DND-41 (cell line): ENCODE data around the gene F11R.
"Not testable (repeated sequence)": the region's sequence is repeated elsewhere in the genome, so short reads cannot be mapped to it uniquely, and the experiment has no call there.

Experiments used
- ATAC-seq: fragments of 200-7000 bp; cut with Tn5 transposase; 3 replicates; pipeline ENCODE4 v1.9.1; 2021; ENCODE audit warnings: low read depth; ENCODE audit not compliant: insufficient read depth
- DNase-seq: peaks from one replicate; pipeline ENCODE4 v3.0.0-alpha.2; 2020
- H2AFZ ChIP-seq: 2 replicates; pipeline ENCODE4 v1.6.0; 2012; ENCODE audit warnings: low read depth, low read length
- H3K27ac ChIP-seq: 2 replicates; pipeline ENCODE4 v1.5.1; 2012; ENCODE audit warnings: low read length, inconsistent platforms
- H3K27me3 ChIP-seq: fragments of 200-600 bp; sonication (generic); 2 replicates; pipeline ENCODE4 v1.6.0; 2012; ENCODE audit warnings: low read length, mild to moderate bottlenecking, inconsistent platforms; ENCODE audit not compliant: insufficient read depth, poor library complexity
- H3K36me3 ChIP-seq: 2 replicates; pipeline ENCODE4 v1.5.1; 2012; ENCODE audit warnings: low read length, inconsistent platforms; ENCODE audit not compliant: insufficient read depth
- H3K4me1 ChIP-seq: 2 replicates; pipeline ENCODE4 v1.5.1; 2012; ENCODE audit warnings: mild to moderate bottlenecking, low read length; ENCODE audit not compliant: insufficient read depth
- H3K4me2 ChIP-seq: 2 replicates; pipeline ENCODE4 v1.6.0; 2012; ENCODE audit warnings: mild to moderate bottlenecking, moderate library complexity, low read length, inconsistent platforms; ENCODE audit not compliant: insufficient read depth
- H3K4me3 ChIP-seq, 2 experiments: fragments of 200-600 bp in 1 of 2; shearing (Covaris generic) in 1 of 2; 2 replicates each; pipeline ENCODE4 v1.5.1; 2012 to 2016; ENCODE audit warnings: inconsistent platforms in 2 of 2, low read length in 2 of 2, mild to moderate bottlenecking in 2 of 2, low read depth in 1 of 2, moderate library complexity in 1 of 2
- H3K79me2 ChIP-seq: 2 replicates; pipeline ENCODE4 v1.6.0; 2012; ENCODE audit warnings: low read length, inconsistent platforms; ENCODE audit not compliant: insufficient read depth
- H3K9ac ChIP-seq: 2 replicates; pipeline ENCODE4 v1.6.0; 2012; ENCODE audit warnings: low read depth, mild to moderate bottlenecking, inconsistent platforms, low read length, moderate library complexity
- H3K9me3 ChIP-seq: 2 replicates; pipeline ENCODE4 v1.5.1; 2012; ENCODE audit warnings: low read length, moderate library complexity, mild to moderate bottlenecking, inconsistent platforms; ENCODE audit not compliant: insufficient read depth, severe bottlenecking
- H4K20me1 ChIP-seq: 2 replicates; pipeline ENCODE4 v1.6.0; 2012; ENCODE audit warnings: low read length; ENCODE audit not compliant: insufficient read depth
- EZH2 ChIP-seq: IDR thresholded peaks from 3 replicates; pipeline ENCODE4 v1.6.1; 2012; ENCODE audit warnings: borderline replicate concordance, low read depth, mild to moderate bottlenecking, moderate library complexity, low read length, inconsistent platforms; ENCODE audit not compliant: severe bottlenecking
- TF ChIP-seq, protein P1 (sequence below): IDR thresholded peaks from 2 replicates; pipeline ENCODE4 v1.5.1; 2012; ENCODE audit warnings: borderline replicate concordance, low read length, moderate library complexity, mild to moderate bottlenecking; ENCODE audit not compliant: poor library complexity, severe bottlenecking; ENCODE audit errors: extremely low read depth

Gene F11R

DNA sequence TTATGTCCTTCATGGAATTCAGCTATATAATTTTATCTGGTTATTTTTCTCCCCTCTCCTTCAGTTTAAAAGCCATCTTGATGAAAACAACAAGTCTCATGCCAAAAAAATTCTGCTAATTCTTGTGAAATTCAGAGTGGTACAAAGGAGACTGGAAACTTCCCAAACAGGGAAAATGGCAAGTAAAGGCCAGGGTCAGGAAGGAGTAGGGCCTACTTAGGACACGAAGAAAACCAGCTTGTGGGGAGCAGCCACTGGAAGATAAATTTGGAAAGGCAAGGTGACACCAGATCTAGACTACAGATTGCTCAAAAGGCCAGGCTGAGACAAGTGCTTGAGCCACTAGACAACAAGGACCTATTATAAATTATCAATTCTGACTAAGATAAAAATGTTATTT lies 11.5 kb upstream of the F11R start:
- H3K4me2 ChIP-seq = no peak overlapping the region
- DNase-seq = no peak
- ATAC-seq = no peak
- no peak overlapping the region for H3K4me3 ChIP-seq
- no peaks in the 10 kb centered on the region for H3K36me3 ChIP-seq
- no peak for TF ChIP-seq EZH2
- TF ChIP-seq, protein P1, sequence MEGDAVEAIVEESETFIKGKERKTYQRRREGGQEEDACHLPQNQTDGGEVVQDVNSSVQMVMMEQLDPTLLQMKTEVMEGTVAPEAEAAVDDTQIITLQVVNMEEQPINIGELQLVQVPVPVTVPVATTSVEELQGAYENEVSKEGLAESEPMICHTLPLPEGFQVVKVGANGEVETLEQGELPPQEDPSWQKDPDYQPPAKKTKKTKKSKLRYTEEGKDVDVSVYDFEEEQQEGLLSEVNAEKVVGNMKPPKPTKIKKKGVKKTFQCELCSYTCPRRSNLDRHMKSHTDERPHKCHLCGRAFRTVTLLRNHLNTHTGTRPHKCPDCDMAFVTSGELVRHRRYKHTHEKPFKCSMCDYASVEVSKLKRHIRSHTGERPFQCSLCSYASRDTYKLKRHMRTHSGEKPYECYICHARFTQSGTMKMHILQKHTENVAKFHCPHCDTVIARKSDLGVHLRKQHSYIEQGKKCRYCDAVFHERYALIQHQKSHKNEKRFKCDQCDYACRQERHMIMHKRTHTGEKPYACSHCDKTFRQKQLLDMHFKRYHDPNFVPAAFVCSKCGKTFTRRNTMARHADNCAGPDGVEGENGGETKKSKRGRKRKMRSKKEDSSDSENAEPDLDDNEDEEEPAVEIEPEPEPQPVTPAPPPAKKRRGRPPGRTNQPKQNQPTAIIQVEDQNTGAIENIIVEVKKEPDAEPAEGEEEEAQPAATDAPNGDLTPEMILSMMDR = no peak
- no peak overlapping the region for H3K9ac ChIP-seq
- 0 out of 2 replicates have a peak, but pooled peaks cover 4% of the 10 kb centered on the region for H3K79me2 ChIP-seq
- H3K9me3 ChIP-seq = no peaks in the 10 kb centered on the region
- H2AFZ ChIP-seq = no peak overlapping the region
- peaks cover 4% of the 10 kb centered on the region; the same call in 1 of the 2 replicates for H3K4me1 ChIP-seq
- H4K20me1 ChIP-seq = no peaks in the 10 kb centered on the region
- no peaks in the 10 kb centered on the region for H3K27me3 ChIP-seq
- no peak overlapping the region for H3K27ac ChIP-seq

- H3K79me2 ChIP-seq = no peaks in the 10 kb centered on the region
- H3K9ac ChIP-seq = no peak overlapping the region
- no peak overlapping the region for H3K27ac ChIP-seq
- H3K4me2 ChIP-seq = no peak overlapping the region
- ATAC-seq (no peak), DNase-seq (no peak)
- H4K20me1 ChIP-seq = no peaks in the 10 kb centered on the region
- H3K4me3 ChIP-seq = no peak overlapping the region
- TF ChIP-seq, protein P1 = no peak
- TF ChIP-seq EZH2 = no peak
- no peaks in the 10 kb centered on the region for H3K27me3 ChIP-seq
- no peaks in the 10 kb centered on the region for H3K9me3 ChIP-seq
- H3K36me3 ChIP-seq = no peaks in the 10 kb centered on the region
- no peak overlapping the region for H2AFZ ChIP-seq
- no peaks in the 10 kb centered on the region for H3K4me1 ChIP-seq
These were observed 10.9 kb upstream of the F11R start for GRCh38 chr1:161031874-161032273.

- not testable (repeated sequence) for H3K79me2 ChIP-seq, DNase-seq, H4K20me1 ChIP-seq, H3K27me3 ChIP-seq, H2AFZ ChIP-seq, ATAC-seq, H3K9ac ChIP-seq, H3K27ac ChIP-seq, H3K4me2 ChIP-seq, H3K9me3 ChIP-seq, H3K36me3 ChIP-seq, H3K4me3 ChIP-seq, H3K4me1 ChIP-seq
These were observed 8.5 kb upstream of the F11R start for GRCh38 chr1:161029466-161029865.

- not testable (repeated sequence) for H3K4me1 ChIP-seq, H3K36me3 ChIP-seq, H4K20me1 ChIP-seq, DNase-seq, H3K4me2 ChIP-seq, ATAC-seq, H3K79me2 ChIP-seq, H3K27ac ChIP-seq, H3K9ac ChIP-seq, H3K4me3 ChIP-seq, H3K27me3 ChIP-seq, H2AFZ ChIP-seq, H3K9me3 ChIP-seq
These were observed 6.0 kb upstream of the F11R start for GRCh38 chr1:161026954-161027353.

GRCh38 chr1:161022432-161022831 lies 1.5 kb upstream of the F11R start:
- not testable (repeated sequence) for H3K36me3 ChIP-seq, H3K4me3 ChIP-seq, H3K27ac ChIP-seq, H3K4me1 ChIP-seq, H3K27me3 ChIP-seq, H3K9ac ChIP-seq, H2AFZ ChIP-seq, H4K20me1 ChIP-seq, DNase-seq, ATAC-seq, H3K79me2 ChIP-seq, H3K9me3 ChIP-seq, H3K4me2 ChIP-seq
